ENCODE data around the gene TFIP11. TPM values are rescaled to one million over a fixed set of nuclear protein-coding genes. Genes with fewer than 3 reads are reported as not detected.

TFIP11 gene
- total RNA-seq, 1 experiment from 2014 or later = 26.9 TPM

GRCh38 chr22:26462641-26463040 lies 49.6 kb downstream of the TFIP11 start:
- DNase-seq (ENCODE audit: low spot score) (no peak), ATAC-seq (no peak)
- Mint-ChIP-seq H3K4me3 (no peak overlapping the region), H3K4me1 (peaks cover 4% of the 10 kb centered on the region; the same call in 1 of the 2 replicates), H3K27me3 (ENCODE audit: low read depth) (no peaks in the 10 kb centered on the region), H3K9me3 (no peaks in the 10 kb centered on the region), H3K36me3 (peaks cover 57% of the 10 kb centered on the region), H3K27ac (no peak overlapping the region)
- CTCF ChIA-PET = interaction anchor here (1.4 to 5.0 kb wide), 3 partner anchors 85 to 210 kb away, joined by 3 to 69 read pairs (median 20); no protein-coding TSS in a partner anchor
- TF ChIP-seq USF2 (CRISPR knock-in tag; IDR thresholded peaks at IDR 0.05) (no peak), ZNF263 (CRISPR knock-in tag; IDR thresholded peaks at IDR 0.05; ENCODE audit: low read depth) (no peak), JAZF1 (CRISPR knock-in tag; IDR thresholded peaks at IDR 0.05) (no peak), HMGA2 (CRISPR knock-in tag; IDR thresholded peaks at IDR 0.05) (no peak), MLX (CRISPR knock-in tag; IDR thresholded peaks at IDR 0.05) (no peak)
- POLR2A ChIA-PET = interaction anchor here (1.3 kb wide), 1 partner anchor 21 kb away, joined by 3 read pairs; the partner anchor contains the start of genes HPS4 and SRRD

- Mint-ChIP-seq H3K36me3 (peaks cover 56% of the 10 kb centered on the region), H3K27me3 (ENCODE audit: low read depth) (no peaks in the 10 kb centered on the region), H3K4me1 (peaks cover 4% of the 10 kb centered on the region; the same call in 1 of the 2 replicates), H3K4me3 (no peak overlapping the region), H3K9me3 (no peaks in the 10 kb centered on the region), H3K27ac (no peak overlapping the region)
- ATAC-seq = no peak
- ChIA-PET CTCF (interaction anchor here (0.8 to 5.0 kb wide), 16 partner anchors 10 to 211 kb away, joined by 3 to 69 read pairs (median 4); no protein-coding TSS in a partner anchor), POLR2A (interaction anchor here (0.6 kb wide), 1 partner anchor 33 kb away, joined by 3 read pairs; no protein-coding TSS in a partner anchor)
- no peak for DNase-seq (ENCODE audit: low spot score)
- TF ChIP-seq CREM (CRISPR knock-in tag; IDR thresholded peaks at IDR 0.05) = no peak
- no peak for TF ChIP-seq ZNF425 (CRISPR knock-in tag; conservative IDR thresholded peaks at IDR 0.05)
- TF ChIP-seq ARID4B (CRISPR knock-in tag; IDR thresholded peaks at IDR 0.05; ENCODE audit: borderline replicate concordance) = no peak
- no peak for TF ChIP-seq CDX4 (CRISPR knock-in tag; IDR thresholded peaks at IDR 0.05; ENCODE audit: borderline replicate concordance)
- no peak for TF ChIP-seq ZNF423 (CRISPR knock-in tag; IDR thresholded peaks at IDR 0.05)
- TF ChIP-seq MXD4 (CRISPR knock-in tag; IDR thresholded peaks at IDR 0.05; ENCODE audit: borderline replicate concordance) = no peak
Observed at GRCh38 chr22:26462051-26462450, 50.2 kb downstream of the TFIP11 start.
